Measurements from ENCODE around the gene PAPPA2. TPM values are rescaled to one million over a fixed set of nuclear protein-coding genes. Genes with fewer than 3 reads are reported as not detected.
"Not testable (repeated sequence)": the region's sequence is repeated elsewhere in the genome, so short reads cannot be mapped to it uniquely, and the experiment has no call there.

The PAPPA2 gene
- total RNA-seq, 1 donor from 2014 or later, result 0.25 TPM

GRCh38 chr1:176440176-176440575, 22.8 kb upstream of the PAPPA2 start:
- DNase-seq (ENCODE audit: low spot score in 2 of 2, unreplicated experiment in 2 of 2), result no peak
- H3K4me1 Mint-ChIP-seq, result no peaks in the 10 kb centered on the region
- no peaks in the 10 kb centered on the region for H3K27me3 Mint-ChIP-seq (ENCODE audit: low read depth)
- no peaks in the 10 kb centered on the region for H3K36me3 Mint-ChIP-seq
- no peak overlapping the region for H3K4me3 Mint-ChIP-seq
- H3K27ac Mint-ChIP-seq, result no peak overlapping the region
- TF ChIP-seq, protein P1, sequence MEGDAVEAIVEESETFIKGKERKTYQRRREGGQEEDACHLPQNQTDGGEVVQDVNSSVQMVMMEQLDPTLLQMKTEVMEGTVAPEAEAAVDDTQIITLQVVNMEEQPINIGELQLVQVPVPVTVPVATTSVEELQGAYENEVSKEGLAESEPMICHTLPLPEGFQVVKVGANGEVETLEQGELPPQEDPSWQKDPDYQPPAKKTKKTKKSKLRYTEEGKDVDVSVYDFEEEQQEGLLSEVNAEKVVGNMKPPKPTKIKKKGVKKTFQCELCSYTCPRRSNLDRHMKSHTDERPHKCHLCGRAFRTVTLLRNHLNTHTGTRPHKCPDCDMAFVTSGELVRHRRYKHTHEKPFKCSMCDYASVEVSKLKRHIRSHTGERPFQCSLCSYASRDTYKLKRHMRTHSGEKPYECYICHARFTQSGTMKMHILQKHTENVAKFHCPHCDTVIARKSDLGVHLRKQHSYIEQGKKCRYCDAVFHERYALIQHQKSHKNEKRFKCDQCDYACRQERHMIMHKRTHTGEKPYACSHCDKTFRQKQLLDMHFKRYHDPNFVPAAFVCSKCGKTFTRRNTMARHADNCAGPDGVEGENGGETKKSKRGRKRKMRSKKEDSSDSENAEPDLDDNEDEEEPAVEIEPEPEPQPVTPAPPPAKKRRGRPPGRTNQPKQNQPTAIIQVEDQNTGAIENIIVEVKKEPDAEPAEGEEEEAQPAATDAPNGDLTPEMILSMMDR (IDR thresholded peaks at IDR 0.05; ENCODE audit: unreplicated experiment), result no peak
- no peaks in the 10 kb centered on the region for H3K9me3 Mint-ChIP-seq

DNA sequence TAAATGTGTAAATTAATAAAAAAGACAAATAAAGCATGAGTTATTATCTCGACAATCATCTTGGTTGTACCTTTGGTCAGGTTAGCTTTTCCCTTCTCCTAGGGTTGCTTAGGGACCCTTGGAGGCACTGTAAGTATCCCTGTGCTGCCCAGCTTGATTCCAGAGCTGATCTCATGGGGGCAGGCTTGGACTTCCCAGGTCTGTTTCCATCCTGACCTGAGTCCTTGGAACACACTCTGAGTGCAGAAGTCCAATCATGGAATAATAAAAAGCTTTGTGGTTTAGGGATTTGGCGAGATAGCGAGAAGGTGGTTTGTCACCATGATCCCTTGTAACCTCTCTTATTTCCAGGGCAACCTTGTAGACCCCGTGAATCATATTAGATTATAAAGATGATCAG, 18.7 kb upstream of the PAPPA2 start:
- no peaks in the 10 kb centered on the region for H3K9me3 Mint-ChIP-seq

DNA sequence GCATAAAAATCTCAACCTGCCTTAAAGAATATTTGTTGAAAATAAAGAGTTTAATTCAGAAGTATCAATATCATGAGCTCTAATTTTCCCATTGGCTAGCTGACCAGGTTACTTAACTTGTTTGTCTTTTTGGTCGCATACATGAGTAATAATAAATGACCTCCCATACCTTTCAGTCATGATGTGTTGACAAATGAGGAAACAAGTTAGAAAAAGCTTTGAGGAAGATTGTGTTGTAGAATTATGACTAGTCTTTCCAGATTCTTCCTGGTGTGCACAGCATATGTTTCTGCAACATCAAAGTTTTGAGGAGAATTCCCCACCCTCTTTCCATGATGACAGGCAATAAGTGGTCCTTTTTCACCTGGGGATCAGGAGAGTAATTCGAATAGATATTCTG, 17.6 kb upstream of the PAPPA2 start:
- no peak overlapping the region for H3K4me3 Mint-ChIP-seq
- TF ChIP-seq, protein P1 (IDR thresholded peaks at IDR 0.05; ENCODE audit: unreplicated experiment), result no peak

More for the DNA sequence above, 18.7 kb upstream of the PAPPA2 start:
- H3K27ac Mint-ChIP-seq, result no peak overlapping the region
- TF ChIP-seq, protein P1 (IDR thresholded peaks at IDR 0.05; ENCODE audit: unreplicated experiment), result no peak
- DNase-seq (ENCODE audit: low spot score in 2 of 2, unreplicated experiment in 2 of 2), result no peak
- no peaks in the 10 kb centered on the region for H3K36me3 Mint-ChIP-seq
- no peaks in the 10 kb centered on the region for H3K4me1 Mint-ChIP-seq
- H3K4me3 Mint-ChIP-seq, result no peak overlapping the region
- H3K27me3 Mint-ChIP-seq (ENCODE audit: low read depth), result no peaks in the 10 kb centered on the region

DNA sequence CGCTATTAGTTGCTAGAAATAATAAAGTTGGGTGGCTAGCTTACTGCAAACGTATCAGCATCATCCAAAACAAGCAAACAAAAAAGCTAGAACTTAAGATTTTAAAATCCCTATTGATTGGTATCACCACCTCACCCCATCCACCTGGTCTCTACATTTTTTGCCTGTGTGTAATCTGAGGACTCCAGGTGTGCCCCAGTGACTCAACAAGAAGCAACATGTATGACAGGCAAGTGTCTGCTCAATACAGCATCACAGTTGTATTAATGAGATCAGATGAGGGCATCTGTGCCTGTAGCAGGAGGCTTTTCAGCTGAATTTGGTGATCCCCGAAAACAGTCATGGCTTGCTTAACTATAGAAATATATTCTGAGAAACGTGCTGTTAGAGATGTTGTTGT, 14.6 kb upstream of the PAPPA2 start:
- H3K36me3 Mint-ChIP-seq, result no peaks in the 10 kb centered on the region
- no peak for DNase-seq (ENCODE audit: low spot score in 2 of 2, unreplicated experiment in 2 of 2)
- TF ChIP-seq, protein P1 (IDR thresholded peaks at IDR 0.05; ENCODE audit: unreplicated experiment), result no peak
- H3K27ac Mint-ChIP-seq, result no peak overlapping the region
- H3K4me1 Mint-ChIP-seq, result no peaks in the 10 kb centered on the region
- H3K4me3 Mint-ChIP-seq, result no peak overlapping the region
- H3K9me3 Mint-ChIP-seq, result peaks cover 9% of the 10 kb centered on the region
- no peaks in the 10 kb centered on the region for H3K27me3 Mint-ChIP-seq (ENCODE audit: low read depth)

More for the DNA sequence above, 17.6 kb upstream of the PAPPA2 start:
- Mint-ChIP-seq H3K27me3 (ENCODE audit: low read depth) (no peaks in the 10 kb centered on the region), H3K27ac (no peak overlapping the region), H3K36me3 (no peaks in the 10 kb centered on the region), H3K9me3 (no peaks in the 10 kb centered on the region), H3K4me1 (no peaks in the 10 kb centered on the region)
- DNase-seq (ENCODE audit: low spot score in 2 of 2, unreplicated experiment in 2 of 2), result no peak

GRCh38 chr1:176450526-176450925, 12.4 kb upstream of the PAPPA2 start:
- Mint-ChIP-seq H3K4me3 (no peak overlapping the region), H3K9me3 (peaks cover 9% of the 10 kb centered on the region), H3K36me3 (no peaks in the 10 kb centered on the region), H3K4me1 (no peaks in the 10 kb centered on the region), H3K27me3 (ENCODE audit: low read depth) (no peaks in the 10 kb centered on the region), H3K27ac (no peak overlapping the region)
- DNase-seq (ENCODE audit: low spot score in 2 of 2, unreplicated experiment in 2 of 2), result no peak
- TF ChIP-seq, protein P1 (IDR thresholded peaks at IDR 0.05; ENCODE audit: unreplicated experiment), result no peak

DNA sequence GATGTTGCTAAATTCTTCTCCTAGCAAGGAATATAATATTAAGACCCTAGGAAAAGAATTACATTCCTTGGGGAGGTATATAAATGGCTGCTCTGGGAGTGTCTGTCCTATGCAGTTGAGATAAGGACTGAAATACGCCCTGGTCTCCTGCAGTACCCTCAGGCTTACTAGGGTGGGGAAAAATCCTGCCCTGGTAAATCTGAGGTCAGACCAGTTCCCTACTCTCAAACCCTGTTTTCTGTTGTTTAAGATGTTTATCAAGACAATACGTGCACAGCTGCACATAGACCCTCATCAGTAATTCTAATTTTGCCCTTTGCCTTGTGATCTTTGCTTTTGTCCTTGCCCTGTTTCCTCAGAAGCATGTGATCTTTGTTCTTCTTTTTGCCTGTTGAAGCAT, 11.2 kb upstream of the PAPPA2 start:
- not testable (repeated sequence) for H3K4me3 Mint-ChIP-seq; DNase-seq (ENCODE audit: low spot score in 2 of 2, unreplicated experiment in 2 of 2); H3K27ac Mint-ChIP-seq; H3K27me3 Mint-ChIP-seq (ENCODE audit: low read depth); H3K36me3 Mint-ChIP-seq; H3K4me1 Mint-ChIP-seq; H3K9me3 Mint-ChIP-seq

Measured in mesothelial cell of epicardium (in vitro differentiated cells).